PC-9 (cell line): ENCODE measurements around the gene SAMD1.

ENCODE experiments used
- CTCF ChIP-seq: fragments of 200-600 bp; sonication (generic); conservative IDR thresholded peaks from 2 replicates; pipeline ENCODE4 v1.6.1; 2017; ENCODE audit warnings: mixed run types, antibody characterized with exemption, mild to moderate bottlenecking, moderate library complexity
- EZH2 ChIP-seq: fragments of 200-600 bp; sonication (generic); IDR thresholded peaks from 2 replicates; pipeline ENCODE4 v1.8.0; 2017; ENCODE audit warnings: antibody characterized with exemption, low read depth

- no peak for TF ChIP-seq CTCF
- TF ChIP-seq EZH2 = no peak
Measured at GRCh38 chr19:14102102-14102696, 11.6 kb upstream of the SAMD1 start.
